ENCODE measurements around the gene SMIM14. TPM values are rescaled to one million over a fixed set of nuclear protein-coding genes. Genes with fewer than 3 reads are reported as not detected.
A peak's percentile ranks its signal among the peaks of the same experiment; 100 is the strongest.
"Not testable (repeated sequence)": the region's sequence is repeated elsewhere in the genome, so short reads cannot be mapped to it uniquely, and the experiment has no call there.

The SMIM14 gene
- 10 to 100 TPM; 46.0 to 58.6 (median 54.0) TPM for polyA plus RNA-seq (ENCODE audit: insufficient read length in 4 of 4)

DNA sequence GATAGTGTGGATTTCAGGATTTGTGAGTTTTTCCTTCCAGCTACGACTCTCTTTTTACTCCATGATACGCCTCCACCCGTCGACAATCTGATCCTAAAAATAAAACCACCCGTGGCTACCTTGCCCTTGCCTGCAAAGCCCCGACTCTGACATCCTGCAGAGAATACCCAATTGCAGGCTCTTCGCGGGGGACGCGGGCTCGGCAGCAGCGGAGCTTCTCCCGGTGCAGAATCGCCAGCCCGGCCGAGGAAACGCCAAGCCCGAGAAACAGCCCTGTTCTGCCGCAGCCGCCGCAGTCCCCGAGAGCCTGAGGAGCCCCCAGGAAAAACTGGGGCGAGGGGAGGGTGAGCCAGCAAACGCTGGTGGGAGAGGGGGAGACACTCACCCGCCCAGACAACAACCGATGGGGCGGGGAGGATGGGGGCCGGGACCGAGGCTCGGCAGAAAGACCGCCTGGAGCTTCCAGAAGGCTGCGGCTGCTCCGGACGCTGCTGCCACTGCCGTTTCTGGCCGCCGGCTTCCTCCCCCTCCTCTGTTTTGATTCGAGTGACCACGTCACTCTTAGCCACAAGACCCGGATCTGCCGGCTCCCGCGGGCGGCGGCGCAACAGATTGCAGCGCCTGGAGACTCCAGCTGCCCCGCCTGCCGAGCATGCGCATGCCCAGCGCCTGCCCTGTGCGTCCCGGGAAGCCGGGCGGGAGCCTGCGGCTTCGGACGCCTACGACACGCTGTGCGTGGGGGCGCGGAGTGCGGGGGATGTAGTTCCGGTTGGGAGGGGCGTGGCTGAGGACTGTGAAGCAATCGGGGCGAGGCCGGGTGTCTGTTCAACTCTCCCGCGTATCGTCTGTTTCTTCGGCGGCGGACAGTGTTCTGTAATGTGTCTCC, at the start of gene SMIM14:
Gene SMIM14 (minus strand): TSS at position 512 of the 886 bp plus-strand sequence. CDS start 33,720 bp downstream, outside the sequence.
- peak; percentile 86 to 96 (median 94) for DNase-seq (ENCODE audit: low read depth in 4 of 4, low spot score in 2 of 4)

- no peak for DNase-seq (ENCODE audit: low read depth in 4 of 4, low spot score in 2 of 4)
These were observed 48.3 kb upstream of the SMIM14 start for GRCh38 chr4:39687014-39687413.

DNA sequence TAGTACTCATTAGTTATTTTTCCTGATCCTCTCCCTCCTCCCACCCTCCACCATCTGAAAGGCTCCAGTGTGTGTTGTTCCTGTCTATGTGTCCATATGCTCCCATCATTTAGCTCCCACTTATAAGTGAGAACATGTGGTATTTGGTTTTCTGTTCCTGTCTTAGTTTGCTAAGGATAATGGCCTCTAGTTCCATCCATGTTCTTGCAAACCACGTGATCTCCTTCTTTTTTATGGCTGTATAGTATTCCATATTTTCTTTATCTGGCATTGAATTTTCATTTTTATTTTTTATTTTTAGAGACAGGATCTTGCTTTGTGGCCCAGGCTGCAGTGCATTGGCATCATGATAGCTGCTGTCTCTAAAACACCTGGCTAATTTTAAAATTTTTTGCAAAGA, 47.3 kb upstream of the SMIM14 start:
- no peak for DNase-seq (ENCODE audit: low read depth in 4 of 4, low spot score in 2 of 4)

GRCh38 chr4:39682138-39682537, 43.5 kb upstream of the SMIM14 start:
- DNase-seq (ENCODE audit: low read depth in 4 of 4, low spot score in 2 of 4), result no peak

- not testable (repeated sequence) for DNase-seq (ENCODE audit: low read depth in 4 of 4, low spot score in 2 of 4)
These were observed 42.3 kb upstream of the SMIM14 start for GRCh38 chr4:39681003-39681402.

DNA sequence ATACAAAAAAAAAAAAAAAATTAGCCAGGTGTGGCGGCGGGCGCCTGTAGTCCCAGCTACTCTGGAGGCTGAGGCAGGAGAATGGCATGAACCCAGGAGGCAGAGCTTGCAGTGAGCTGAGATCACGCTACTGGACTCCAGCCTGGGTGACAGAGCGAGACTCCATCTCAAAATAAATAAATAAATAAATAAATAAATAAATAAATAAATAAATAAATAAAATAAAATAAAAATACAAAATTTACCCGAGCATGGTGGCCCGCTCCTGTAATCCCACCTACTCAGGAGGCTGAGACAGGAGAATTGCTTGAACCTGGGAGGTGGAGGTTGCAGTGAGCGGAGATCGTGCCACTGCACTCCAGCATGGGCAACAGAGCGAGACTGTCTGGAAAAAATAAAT, 37.0 kb upstream of the SMIM14 start:
- not testable (repeated sequence) for DNase-seq (ENCODE audit: low read depth in 4 of 4, low spot score in 2 of 4)

- not testable (repeated sequence) for DNase-seq (ENCODE audit: low read depth in 4 of 4, low spot score in 2 of 4)
These were observed 31.6 kb upstream of the SMIM14 start for GRCh38 chr4:39670296-39670695.

- DNase-seq (ENCODE audit: low read depth in 4 of 4, low spot score in 2 of 4), result no peak
These were observed 30.2 kb upstream of the SMIM14 start for GRCh38 chr4:39668887-39669286.

DNA sequence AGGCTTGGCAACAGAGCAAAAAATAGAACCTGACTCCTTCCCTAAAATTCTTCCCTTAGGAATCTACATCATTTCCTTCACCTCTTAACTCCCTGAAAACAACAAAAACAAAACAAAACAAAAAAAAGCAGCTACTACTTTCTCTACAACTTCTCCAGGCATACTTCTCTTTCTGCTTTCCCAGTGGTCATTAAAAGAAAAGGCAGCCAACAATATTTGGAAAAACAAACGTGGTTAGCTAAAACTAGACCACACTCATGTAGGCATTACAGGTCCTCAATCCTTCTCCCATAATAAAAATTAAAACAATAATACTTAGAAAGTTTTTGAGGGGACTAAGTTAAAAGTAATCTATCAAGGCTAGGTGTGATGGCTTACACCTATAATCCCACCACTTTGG, 29.0 kb upstream of the SMIM14 start:
- DNase-seq (ENCODE audit: low read depth in 4 of 4, low spot score in 2 of 4), result no peak

DNA sequence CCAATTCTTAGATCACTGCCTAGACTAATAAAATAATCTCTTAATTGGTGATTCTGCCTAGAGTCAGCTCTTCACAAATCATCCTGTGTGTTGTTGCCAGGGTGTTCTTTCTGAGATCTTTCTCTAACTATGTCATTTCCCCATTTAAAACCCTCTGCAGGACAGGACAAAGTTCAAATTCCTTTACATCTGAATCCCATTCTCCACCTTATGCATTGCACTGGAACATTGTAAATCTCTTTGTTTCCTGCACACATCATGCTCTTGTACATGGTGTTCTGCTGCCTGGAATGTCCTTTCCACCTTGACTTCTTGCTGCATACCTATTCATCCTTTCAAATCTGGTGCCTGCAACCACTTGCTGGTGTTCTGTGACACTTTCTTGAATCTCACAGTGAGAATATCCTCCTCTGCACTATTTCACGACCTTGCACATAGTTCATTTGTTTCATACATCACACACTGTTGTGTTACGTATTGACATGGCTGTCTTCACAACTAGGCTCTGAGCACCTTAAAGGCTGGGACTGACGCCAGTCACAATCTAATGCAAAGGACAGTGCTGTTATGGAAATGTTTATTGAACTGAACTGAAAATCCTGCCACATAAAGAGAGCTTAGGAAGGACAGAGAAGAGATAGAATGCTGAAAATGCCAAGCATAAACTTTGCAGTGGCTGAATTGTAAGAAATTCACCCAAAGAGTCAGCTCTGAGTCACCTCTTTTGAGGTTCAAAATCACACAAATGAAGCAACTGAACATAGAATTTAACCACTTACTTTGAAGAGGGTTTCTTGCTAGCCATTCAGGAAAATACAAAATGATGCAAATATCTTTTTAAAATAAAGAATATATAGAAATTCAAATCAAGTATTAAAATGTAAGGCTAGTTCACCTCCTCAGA, 26.4 kb upstream of the SMIM14 start:
- no peak for DNase-seq (ENCODE audit: low read depth in 4 of 4, low spot score in 2 of 4)

GRCh38 chr4:39662683-39663082, 24.0 kb upstream of the SMIM14 start:
- no peak for DNase-seq (ENCODE audit: low read depth in 4 of 4, low spot score in 2 of 4)

DNA sequence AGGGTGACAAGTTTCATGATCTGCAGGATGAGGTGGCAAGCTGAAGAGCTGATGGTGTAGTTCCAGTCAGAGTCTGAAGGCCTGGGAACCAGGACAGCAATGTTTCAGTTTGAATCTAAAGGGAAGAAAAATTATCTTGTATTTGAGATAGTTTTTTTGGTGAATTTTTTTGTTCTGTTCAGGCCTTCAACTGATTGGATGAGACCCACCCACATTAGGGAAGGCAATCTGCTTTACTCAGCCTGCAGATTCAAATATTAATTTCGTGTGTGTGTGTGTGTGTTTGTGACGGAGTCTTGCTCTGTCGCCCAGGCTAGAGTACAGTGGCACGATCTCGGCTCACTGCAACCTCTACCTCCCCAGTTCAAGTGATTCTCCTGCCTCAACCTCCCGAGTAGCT, 22.1 kb upstream of the SMIM14 start:
- DNase-seq (ENCODE audit: low read depth in 4 of 4, low spot score in 2 of 4), result no peak

- no peak for DNase-seq (ENCODE audit: low read depth in 4 of 4, low spot score in 2 of 4)
These were observed 21.4 kb upstream of the SMIM14 start for GRCh38 chr4:39660045-39660444.

DNA sequence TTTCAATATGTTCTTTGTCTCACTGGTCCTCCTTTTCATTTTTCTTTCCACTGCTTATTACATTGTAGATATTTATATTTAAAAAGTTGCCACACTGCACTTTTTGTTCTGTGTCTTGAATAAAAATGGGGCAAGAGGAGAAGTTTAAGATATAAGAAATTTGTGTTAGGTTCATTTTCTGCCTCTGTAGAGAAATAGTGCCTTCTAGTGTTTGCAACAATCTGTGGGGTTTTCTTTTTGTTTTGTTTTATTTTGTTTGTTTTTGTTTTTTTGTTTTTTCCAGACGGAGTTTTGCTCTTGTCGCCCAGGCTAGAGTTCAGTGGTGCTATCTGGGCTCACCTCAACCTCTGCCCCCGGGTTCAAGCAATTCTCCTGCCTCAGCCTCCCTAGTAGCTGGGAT, 20.1 kb upstream of the SMIM14 start:
- no peak for DNase-seq (ENCODE audit: low read depth in 4 of 4, low spot score in 2 of 4)

GRCh38 chr4:39657465-39657864, 18.8 kb upstream of the SMIM14 start:
- no peak for DNase-seq (ENCODE audit: low read depth in 4 of 4, low spot score in 2 of 4)

GRCh38 chr4:39656638-39657037, 18.0 kb upstream of the SMIM14 start:
- DNase-seq (ENCODE audit: low read depth in 4 of 4, low spot score in 2 of 4), result not testable (repeated sequence)

- DNase-seq (ENCODE audit: low read depth in 4 of 4, low spot score in 2 of 4), result no peak
These were observed 17.2 kb upstream of the SMIM14 start for GRCh38 chr4:39655876-39656275.

DNA sequence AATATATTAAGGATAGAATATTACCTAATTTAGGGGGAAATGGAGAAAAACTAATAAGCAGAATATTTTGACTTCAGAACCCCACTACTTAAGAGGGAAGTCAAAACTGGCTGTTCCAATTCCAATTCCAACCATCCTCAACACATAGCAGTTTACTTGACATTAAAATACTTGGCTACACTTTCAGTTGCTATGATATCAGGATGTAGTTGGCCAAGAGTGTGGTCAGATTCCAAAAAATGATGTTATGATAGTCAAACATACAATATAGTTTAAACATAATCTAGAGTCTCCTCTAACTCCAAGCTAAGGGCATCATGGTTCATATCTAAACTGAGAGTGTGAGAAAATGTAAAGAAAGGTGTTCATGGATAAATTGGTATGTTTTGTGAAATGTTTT, 16.5 kb upstream of the SMIM14 start:
- no peak for DNase-seq (ENCODE audit: low read depth in 4 of 4, low spot score in 2 of 4)

- DNase-seq (ENCODE audit: low read depth in 4 of 4, low spot score in 2 of 4), result not testable (repeated sequence)
These were observed 12.9 kb upstream of the SMIM14 start for GRCh38 chr4:39651586-39651985.

GRCh38 chr4:39649639-39650265, 11.1 kb upstream of the SMIM14 start:
- no peak for DNase-seq (ENCODE audit: low read depth in 4 of 4, low spot score in 2 of 4)

Data from left renal cortex interstitium (tissue), 4 donors.